Measurements from ENCODE around the gene BEND5. TPM values are rescaled to one million over a fixed set of nuclear protein-coding genes. Genes with fewer than 3 reads are reported as not detected.

The BEND5 gene
- total RNA-seq, 4 donors from 2014 or later, result 1.1 to 3.5 (median 1.4) TPM

DNA sequence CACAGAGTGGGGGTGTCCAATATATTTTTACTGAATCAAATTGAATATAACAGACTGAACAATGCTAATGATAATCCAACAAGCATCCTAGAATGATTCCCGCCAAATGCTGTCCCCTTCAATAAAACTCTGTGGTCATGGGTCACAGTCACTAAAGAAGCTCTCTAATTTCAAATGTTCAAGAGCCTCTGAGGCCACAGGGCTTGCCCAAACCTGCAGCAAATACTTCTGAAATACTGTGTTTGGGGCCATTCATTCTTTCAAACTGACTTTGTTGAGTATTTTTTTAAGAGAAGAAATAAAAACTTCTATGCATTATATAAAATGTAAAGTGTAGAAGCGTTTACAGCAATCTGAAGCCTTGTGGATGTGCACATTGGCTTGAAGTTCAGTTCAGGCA, 7.6 kb upstream of the BEND5 start:
- H3K27me3 ChIP-seq, result no peaks in the 10 kb centered on the region
- H3K4me1 ChIP-seq, result no peaks in the 10 kb centered on the region
- in situ Hi-C loops (cut with MboI; ENCODE audit: low sequenced_read_pairs in 4 of 4) (no loop called here), intact Hi-C loops (cut with DNase I; ENCODE audit: low total_unique reads) (no loop called here)
- H3K4me3 ChIP-seq, result no peak overlapping the region
- TF ChIP-seq, protein P1, sequence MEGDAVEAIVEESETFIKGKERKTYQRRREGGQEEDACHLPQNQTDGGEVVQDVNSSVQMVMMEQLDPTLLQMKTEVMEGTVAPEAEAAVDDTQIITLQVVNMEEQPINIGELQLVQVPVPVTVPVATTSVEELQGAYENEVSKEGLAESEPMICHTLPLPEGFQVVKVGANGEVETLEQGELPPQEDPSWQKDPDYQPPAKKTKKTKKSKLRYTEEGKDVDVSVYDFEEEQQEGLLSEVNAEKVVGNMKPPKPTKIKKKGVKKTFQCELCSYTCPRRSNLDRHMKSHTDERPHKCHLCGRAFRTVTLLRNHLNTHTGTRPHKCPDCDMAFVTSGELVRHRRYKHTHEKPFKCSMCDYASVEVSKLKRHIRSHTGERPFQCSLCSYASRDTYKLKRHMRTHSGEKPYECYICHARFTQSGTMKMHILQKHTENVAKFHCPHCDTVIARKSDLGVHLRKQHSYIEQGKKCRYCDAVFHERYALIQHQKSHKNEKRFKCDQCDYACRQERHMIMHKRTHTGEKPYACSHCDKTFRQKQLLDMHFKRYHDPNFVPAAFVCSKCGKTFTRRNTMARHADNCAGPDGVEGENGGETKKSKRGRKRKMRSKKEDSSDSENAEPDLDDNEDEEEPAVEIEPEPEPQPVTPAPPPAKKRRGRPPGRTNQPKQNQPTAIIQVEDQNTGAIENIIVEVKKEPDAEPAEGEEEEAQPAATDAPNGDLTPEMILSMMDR (IDR thresholded peaks at IDR 0.05 in 4 of 5, conservative IDR thresholded peaks at IDR 0.05 in 1 of 5), result no peak
- TF ChIP-seq POLR2A (IDR thresholded peaks at IDR 0.05), result no peak
- ATAC-seq (no peak), DNase-seq (no peak)
- H3K9me3 ChIP-seq, result no peaks in the 10 kb centered on the region
- no peaks in the 10 kb centered on the region for H3K36me3 ChIP-seq
- H3K27ac ChIP-seq, result no peak overlapping the region

DNA sequence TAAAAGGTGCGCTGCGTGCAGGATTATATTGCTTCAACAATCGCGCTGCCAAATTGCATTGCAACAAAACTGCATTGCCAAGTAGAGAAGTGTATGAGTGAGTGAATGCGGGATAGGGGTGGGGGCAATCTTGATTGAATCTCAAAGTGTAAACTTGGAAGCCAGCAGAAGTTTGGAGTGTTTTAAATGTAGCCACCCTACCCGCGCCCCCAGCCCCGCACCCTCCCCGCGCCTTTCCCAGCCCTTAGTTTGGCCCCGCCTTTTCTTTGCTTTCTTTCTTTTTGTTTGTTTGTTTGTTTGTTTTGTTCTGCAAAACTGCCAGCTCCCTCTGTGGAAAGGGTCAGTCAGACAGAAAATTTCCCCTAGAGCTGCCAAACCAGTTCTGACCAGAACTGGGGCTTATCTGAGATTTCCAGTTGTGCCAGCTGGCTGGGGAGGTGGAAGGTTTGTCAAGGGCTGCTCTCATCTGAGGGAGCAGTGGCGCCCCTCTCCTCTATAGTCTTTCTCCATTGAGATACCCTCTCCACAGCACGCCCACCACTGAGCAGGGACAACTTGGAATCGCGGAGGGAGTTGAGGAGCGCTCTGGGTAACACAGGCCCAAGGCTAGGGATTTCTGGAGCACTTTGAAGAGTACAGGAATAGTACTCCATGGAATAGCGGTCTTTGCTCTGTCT, 666 bp upstream of the BEND5 start:
- Histone ChIP-seq H3K4me1 (peaks cover 12 to 13% of the 10 kb centered on the region in 2 donors), H3K9me3 (no peaks in the 10 kb centered on the region), H3K36me3 (no peaks in the 10 kb centered on the region), H3K27ac (no peak overlapping the region), H3K4me3 (peak overlapping the region; percentile 73 to 90 (median 77)), H3K27me3 (no peaks in the 10 kb centered on the region)
- intact Hi-C loops (cut with DNase I; ENCODE audit: low total_unique reads), result no loop called here
- DNase-seq (no peak), ATAC-seq (peak in 1 of 2 donors; percentile 10)
- TF ChIP-seq POLR2A (IDR thresholded peaks at IDR 0.05), result no peak
- in situ Hi-C loops (cut with MboI; ENCODE audit: low sequenced_read_pairs in 4 of 4), result no loop called here

DNA sequence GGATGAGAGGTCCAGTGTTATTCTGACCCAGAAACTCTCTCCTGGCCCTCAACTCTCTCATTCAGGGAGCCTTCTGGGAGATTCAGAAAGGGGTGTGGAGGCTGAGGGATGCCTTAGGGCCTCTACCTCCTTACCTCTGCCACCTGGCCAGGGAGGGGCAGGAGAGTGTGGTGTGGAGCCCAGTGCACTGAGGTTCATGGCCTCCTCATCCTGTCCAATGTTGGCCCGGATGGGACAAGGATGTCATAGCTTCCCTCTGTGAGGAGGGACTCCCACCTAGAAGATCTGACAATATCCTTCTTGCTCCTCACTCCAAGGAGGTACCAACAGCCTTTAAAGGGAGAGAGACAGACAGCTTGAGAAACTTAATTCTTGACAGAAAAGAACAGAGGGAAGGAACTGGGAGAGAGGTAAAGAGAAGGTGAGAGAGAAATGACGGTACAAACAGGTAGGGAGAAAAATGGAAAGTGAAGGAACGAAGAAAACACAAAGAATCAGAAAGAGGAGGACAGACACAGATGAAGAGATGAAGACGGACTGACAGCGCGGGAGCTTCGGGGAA, 779 bp downstream of the BEND5 start:
- in situ Hi-C loops (cut with MboI; ENCODE audit: low sequenced_read_pairs in 4 of 4), result no loop called here
- TF ChIP-seq, protein P1 (IDR thresholded peaks at IDR 0.05 in 4 of 5, conservative IDR thresholded peaks at IDR 0.05 in 1 of 5), result no peak
- Histone ChIP-seq H3K9me3 (no peaks in the 10 kb centered on the region), H3K4me3 (peak overlapping the region; percentile 73 to 90 (median 77)), H3K27me3 (no peaks in the 10 kb centered on the region), H3K36me3 (no peaks in the 10 kb centered on the region), H3K27ac (peak overlapping the region; percentile 58 to 81 (median 62)), H3K4me1 (peaks cover 24 to 27% of the 10 kb centered on the region in 2 donors)
- ATAC-seq (peak; percentile 16 to 31), DNase-seq (no peak)
- intact Hi-C loops (cut with DNase I; ENCODE audit: low total_unique reads), result no loop called here

DNA sequence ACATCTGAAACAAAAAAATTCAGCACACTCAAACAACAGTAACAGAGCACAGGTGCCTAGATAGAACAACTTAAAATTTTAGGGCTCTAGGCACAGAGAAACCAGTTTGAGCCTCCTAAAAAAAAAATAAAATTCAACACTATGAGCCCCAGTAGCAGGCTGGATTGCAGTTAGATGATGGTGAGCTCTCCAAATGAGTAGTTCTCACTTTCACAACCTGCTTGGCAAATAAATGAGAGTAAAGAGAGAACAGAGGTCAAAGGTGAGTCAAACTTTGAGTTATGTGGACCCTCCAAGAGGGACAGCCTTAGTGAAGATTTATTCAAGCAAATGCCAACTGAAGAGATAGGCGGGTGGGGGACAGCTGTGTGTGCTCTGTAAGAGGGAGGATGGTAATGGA, 3.6 kb downstream of the BEND5 start:
- Histone ChIP-seq H3K36me3 (no peaks in the 10 kb centered on the region), H3K4me1 (peaks cover 24 to 33% of the 10 kb centered on the region in 2 donors), H3K27ac (no peak overlapping the region), H3K27me3 (no peaks in the 10 kb centered on the region), H3K4me3 (no peak overlapping the region), H3K9me3 (no peaks in the 10 kb centered on the region)
- intact Hi-C loops (cut with DNase I; ENCODE audit: low total_unique reads) (no loop called here), in situ Hi-C loops (cut with MboI; ENCODE audit: low sequenced_read_pairs in 4 of 4) (no loop called here)
- TF ChIP-seq, protein P1 (IDR thresholded peaks at IDR 0.05 in 4 of 5, conservative IDR thresholded peaks at IDR 0.05 in 1 of 5), result no peak
- TF ChIP-seq POLR2A (IDR thresholded peaks at IDR 0.05), result no peak
- DNase-seq (no peak), ATAC-seq (no peak)

DNA sequence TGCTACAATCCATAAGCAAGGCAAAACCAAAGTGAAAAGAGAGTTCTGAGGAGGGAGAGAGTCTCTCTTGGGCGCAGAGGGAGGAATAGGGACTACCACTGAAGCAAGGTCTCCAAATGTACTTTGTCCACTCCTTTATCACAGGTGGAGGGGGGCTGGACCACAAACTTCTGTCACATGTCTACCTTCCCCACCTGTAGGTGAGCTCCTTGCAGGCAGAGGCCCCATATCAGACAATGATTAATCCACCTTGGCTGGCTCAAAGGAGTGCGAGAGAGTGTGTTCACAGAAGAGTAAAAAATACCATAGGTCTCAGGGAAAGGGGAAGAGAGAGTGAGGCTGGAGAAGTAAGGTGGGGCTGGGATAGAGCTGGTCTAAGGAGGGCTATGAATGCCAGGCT, 4.5 kb downstream of the BEND5 start:
- peaks cover 18 to 28% of the 10 kb centered on the region in 2 donors for H3K4me1 ChIP-seq
- ATAC-seq, result no peak
- in situ Hi-C loops (cut with MboI; ENCODE audit: low sequenced_read_pairs in 4 of 4), result no loop called here

More for the DNA sequence above, 4.5 kb downstream of the BEND5 start:
- intact Hi-C loops (cut with DNase I; ENCODE audit: low total_unique reads), result no loop called here
- H3K4me3 ChIP-seq, result no peak overlapping the region
- H3K36me3 ChIP-seq, result no peaks in the 10 kb centered on the region
- H3K9me3 ChIP-seq, result no peaks in the 10 kb centered on the region
- no peak overlapping the region for H3K27ac ChIP-seq
- H3K27me3 ChIP-seq, result no peaks in the 10 kb centered on the region
- DNase-seq, result no peak
- TF ChIP-seq, protein P1 (IDR thresholded peaks at IDR 0.05 in 4 of 5, conservative IDR thresholded peaks at IDR 0.05 in 1 of 5), result no peak
- no peak for TF ChIP-seq POLR2A (IDR thresholded peaks at IDR 0.05)

Measured in gastrocnemius medialis (tissue), 4 donors.